ENCODE measurements around the gene TWNK. TPM values are rescaled to one million over a fixed set of nuclear protein-coding genes. Genes with fewer than 3 reads are reported as not detected.

The TWNK gene
- total RNA-seq, 4 donors from 2014 or later = 7.6 to 9.0 (median 8.1) TPM

- Histone ChIP-seq H3K9me3 (no peaks in the 10 kb centered on the region), H3K27me3 (no peaks in the 10 kb centered on the region), H3K4me3 (no peak overlapping the region), H3K4me1 (no peaks in the 10 kb centered on the region), H3K36me3 (peaks cover 97% of the 10 kb centered on the region), H3K27ac (no peak overlapping the region)
- no peak for TF ChIP-seq POLR2AphosphoS5 (IDR thresholded peaks at IDR 0.05)
- no peak for TF ChIP-seq EP300 (IDR thresholded peaks at IDR 0.05)
- TF ChIP-seq, protein P1, sequence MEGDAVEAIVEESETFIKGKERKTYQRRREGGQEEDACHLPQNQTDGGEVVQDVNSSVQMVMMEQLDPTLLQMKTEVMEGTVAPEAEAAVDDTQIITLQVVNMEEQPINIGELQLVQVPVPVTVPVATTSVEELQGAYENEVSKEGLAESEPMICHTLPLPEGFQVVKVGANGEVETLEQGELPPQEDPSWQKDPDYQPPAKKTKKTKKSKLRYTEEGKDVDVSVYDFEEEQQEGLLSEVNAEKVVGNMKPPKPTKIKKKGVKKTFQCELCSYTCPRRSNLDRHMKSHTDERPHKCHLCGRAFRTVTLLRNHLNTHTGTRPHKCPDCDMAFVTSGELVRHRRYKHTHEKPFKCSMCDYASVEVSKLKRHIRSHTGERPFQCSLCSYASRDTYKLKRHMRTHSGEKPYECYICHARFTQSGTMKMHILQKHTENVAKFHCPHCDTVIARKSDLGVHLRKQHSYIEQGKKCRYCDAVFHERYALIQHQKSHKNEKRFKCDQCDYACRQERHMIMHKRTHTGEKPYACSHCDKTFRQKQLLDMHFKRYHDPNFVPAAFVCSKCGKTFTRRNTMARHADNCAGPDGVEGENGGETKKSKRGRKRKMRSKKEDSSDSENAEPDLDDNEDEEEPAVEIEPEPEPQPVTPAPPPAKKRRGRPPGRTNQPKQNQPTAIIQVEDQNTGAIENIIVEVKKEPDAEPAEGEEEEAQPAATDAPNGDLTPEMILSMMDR (IDR thresholded peaks at IDR 0.05) = no peak
- TF ChIP-seq POLR2A (IDR thresholded peaks at IDR 0.05) = no peak
- WGBS = 87% methylated on average over 3 of the region's 3 CpGs
- DNase-seq (ENCODE audit: low spot score in 2 of 2) = no peak
These were observed 38.4 kb upstream of the TWNK start for GRCh38 chr10:100948916-100949315.

DNA sequence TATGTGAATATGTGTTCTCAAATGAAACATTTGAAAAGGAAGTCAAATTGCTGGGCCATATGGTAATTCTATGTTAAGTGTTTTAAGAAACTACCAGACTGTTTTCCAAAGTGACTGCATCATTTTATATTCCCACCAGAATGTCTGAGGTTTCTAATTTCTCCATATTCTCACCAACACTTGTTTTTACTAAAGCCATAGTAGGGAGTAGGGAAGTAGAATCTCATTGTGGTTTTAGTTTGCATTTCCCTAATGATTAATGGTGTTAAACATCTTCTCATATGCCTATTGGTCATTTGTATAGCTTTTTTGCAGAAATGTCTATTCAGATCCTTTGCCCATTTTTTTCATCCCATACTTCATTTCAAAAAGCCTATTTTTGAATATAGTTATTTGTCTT lies 27.1 kb upstream of the TWNK start:
- H3K36me3 ChIP-seq = peaks cover 78% of the 10 kb centered on the region
- H3K27ac ChIP-seq = no peak overlapping the region
- no peaks in the 10 kb centered on the region for H3K4me1 ChIP-seq
- no peaks in the 10 kb centered on the region for H3K9me3 ChIP-seq
- no peak overlapping the region for H3K4me3 ChIP-seq
- H3K27me3 ChIP-seq = no peaks in the 10 kb centered on the region
- TF ChIP-seq POLR2A (IDR thresholded peaks at IDR 0.05) = no peak
- DNase-seq (ENCODE audit: low spot score in 2 of 2) = no peak

DNA sequence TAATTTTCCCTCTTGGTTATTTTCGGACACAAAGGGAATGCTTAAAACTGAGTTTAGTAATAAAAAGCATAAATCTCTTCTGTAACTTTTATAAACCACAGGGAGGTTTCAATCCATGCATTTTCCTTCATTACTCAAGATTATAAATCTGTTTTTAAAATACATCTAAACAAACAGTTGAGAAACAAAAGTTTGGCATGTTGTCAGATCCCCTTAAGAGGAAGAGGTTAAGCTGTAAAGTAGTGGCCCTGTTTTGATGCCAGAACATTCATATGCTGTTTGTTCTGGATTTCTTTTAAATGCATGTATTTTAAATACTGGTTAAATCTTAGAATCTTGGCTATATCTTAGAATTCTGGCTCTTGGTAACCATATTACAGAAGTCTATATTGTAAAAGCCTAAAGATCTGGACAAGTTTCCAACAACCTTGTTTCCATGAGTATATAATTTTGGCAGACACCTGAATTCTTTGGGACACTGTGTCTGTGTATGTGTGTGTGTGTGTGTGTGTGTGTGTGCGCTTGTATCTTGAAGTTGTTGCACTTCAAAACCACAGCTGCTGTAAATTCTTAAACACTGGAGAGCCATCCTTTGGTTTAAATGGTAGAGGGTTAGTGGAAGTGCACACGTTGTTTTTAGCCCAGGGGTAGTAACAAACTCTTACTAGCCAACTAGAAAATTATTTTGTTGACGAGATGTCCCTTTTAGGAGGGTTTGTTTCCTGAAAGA lies 24.8 kb upstream of the TWNK start:
- WGBS = 87% methylated on average over 4 of the region's 4 CpGs
- no peak for DNase-seq (ENCODE audit: low spot score in 2 of 2)
- Histone ChIP-seq H3K36me3 (peaks cover 69% of the 10 kb centered on the region), H3K4me3 (no peak overlapping the region), H3K9me3 (no peaks in the 10 kb centered on the region), H3K4me1 (no peaks in the 10 kb centered on the region), H3K27ac (no peak overlapping the region), H3K27me3 (no peaks in the 10 kb centered on the region)
- no peak for TF ChIP-seq EP300 (IDR thresholded peaks at IDR 0.05)
- TF ChIP-seq, protein P1 (IDR thresholded peaks at IDR 0.05) = no peak
- no peak for TF ChIP-seq POLR2A (IDR thresholded peaks at IDR 0.05)
- TF ChIP-seq POLR2AphosphoS5 (IDR thresholded peaks at IDR 0.05) = no peak

DNA sequence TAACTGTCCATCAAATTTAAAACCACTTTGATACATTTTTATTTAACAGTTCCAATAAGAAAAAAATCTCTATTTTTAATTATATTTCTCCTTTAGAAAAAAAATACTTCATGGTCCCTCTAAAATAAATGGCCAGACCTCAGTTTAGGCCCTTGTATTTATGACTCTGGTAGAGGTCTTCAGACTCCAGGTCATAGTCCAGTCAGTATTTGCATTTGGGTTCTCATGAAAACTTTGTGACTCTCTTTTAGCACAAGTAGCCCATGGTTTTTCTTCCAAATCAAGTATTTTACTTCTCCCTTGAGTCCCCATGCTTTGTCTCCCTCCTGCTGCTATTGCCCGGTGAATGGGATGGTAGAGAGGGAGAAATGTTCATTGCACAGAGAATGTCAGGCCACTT lies 23.5 kb upstream of the TWNK start:
- no peak overlapping the region for H3K4me3 ChIP-seq
- WGBS = 100% methylated on average over 1 of the region's 1 CpG
- peaks cover 3% of the 10 kb centered on the region for H3K4me1 ChIP-seq
- H3K27ac ChIP-seq = no peak overlapping the region
- no peaks in the 10 kb centered on the region for H3K27me3 ChIP-seq
- DNase-seq (ENCODE audit: low spot score in 2 of 2) = no peak
- peaks cover 57% of the 10 kb centered on the region for H3K36me3 ChIP-seq
- TF ChIP-seq, protein P1 (IDR thresholded peaks at IDR 0.05) = no peak
- TF ChIP-seq POLR2AphosphoS5 (IDR thresholded peaks at IDR 0.05) = no peak
- no peak for TF ChIP-seq POLR2A (IDR thresholded peaks at IDR 0.05)
- TF ChIP-seq EP300 (IDR thresholded peaks at IDR 0.05) = no peak
- no peaks in the 10 kb centered on the region for H3K9me3 ChIP-seq

DNA sequence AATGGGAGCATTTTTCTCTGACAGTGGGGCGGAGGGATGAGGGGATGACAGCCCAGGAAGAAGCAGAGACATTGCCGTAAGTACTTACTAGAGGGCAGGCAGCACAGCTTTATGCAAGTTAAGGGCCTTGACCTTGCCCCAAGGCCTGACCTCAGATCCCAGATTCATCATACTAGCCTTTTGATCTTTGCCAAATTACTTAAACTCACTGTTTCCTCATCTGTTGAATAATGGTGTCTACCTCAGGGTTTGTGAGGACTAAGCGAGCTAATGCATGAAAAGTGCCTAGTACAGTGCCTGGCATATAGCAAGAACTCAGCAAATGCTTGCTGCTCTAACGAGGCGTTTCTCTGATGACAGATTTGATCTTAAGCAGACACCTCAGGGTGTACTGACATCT lies 21.5 kb upstream of the TWNK start:
- no peaks in the 10 kb centered on the region for H3K27me3 ChIP-seq
- TF ChIP-seq EP300 (IDR thresholded peaks at IDR 0.05) (no peak), POLR2AphosphoS5 (IDR thresholded peaks at IDR 0.05) (no peak), POLR2A (IDR thresholded peaks at IDR 0.05) (no peak)
- TF ChIP-seq, protein P1 (IDR thresholded peaks at IDR 0.05) = no peak

More for the DNA sequence above, 21.5 kb upstream of the TWNK start:
- no peaks in the 10 kb centered on the region for H3K9me3 ChIP-seq
- H3K4me1 ChIP-seq = peaks cover 14% of the 10 kb centered on the region
- H3K4me3 ChIP-seq = no peak overlapping the region
- DNase-seq (ENCODE audit: low spot score in 2 of 2) = no peak
- 67% methylated on average over 5 of the region's 5 CpGs for WGBS
- peaks cover 41% of the 10 kb centered on the region for H3K36me3 ChIP-seq
- no peak overlapping the region for H3K27ac ChIP-seq

All from suprapubic skin (tissue), 4 donors.